NCI-H524 (cell line): Measurements from ENCODE around the gene TMC2.
"Not testable (repeated sequence)": the region's sequence is repeated elsewhere in the genome, so short reads cannot be mapped to it uniquely, and the experiment has no call there.

ENCODE experiments used
- DNase-seq, 2 experiments: peaks; one replicate each; lab custom pipeline; 2025; lab: John Stamatoyannopoulos, UW

Gene TMC2

GRCh38 chr20:2663364-2663886 lies 127.1 kb downstream of the TMC2 start:
- DNase-seq: no peak

- peak; percentile 74 to 86 for DNase-seq
Measured at GRCh38 chr20:2663887-2664719, 127.7 kb downstream of the TMC2 start, which contains the start of gene IDH3B. Gene IDH3B, minus strand, starts transcription at chr20:2664216. Its CDS starts 28 bp downstream, at chr20:2664188.

- DNase-seq: no peak
Measured at GRCh38 chr20:2671977-2672376, 135.6 kb downstream of the TMC2 start.

GRCh38 chr20:2672446-2672845 lies 136.1 kb downstream of the TMC2 start:
- peak in 1 of 2 experiments; percentile 20 for DNase-seq

GRCh38 chr20:2673453-2673852 lies 137.1 kb downstream of the TMC2 start:
- no peak for DNase-seq

GRCh38 chr20:2680046-2680445 lies 143.7 kb downstream of the TMC2 start:
- no peak for DNase-seq

GRCh38 chr20:2682040-2682439 lies 145.7 kb downstream of the TMC2 start:
- DNase-seq: not testable (repeated sequence)

GRCh38 chr20:2684817-2685216 lies 148.4 kb downstream of the TMC2 start:
- DNase-seq: not testable (repeated sequence)

- no peak for DNase-seq
Measured at GRCh38 chr20:2687514-2687913, 151.1 kb downstream of the TMC2 start.

- peak in 1 of 2 experiments; percentile 62 for DNase-seq
Measured at GRCh38 chr20:2688041-2688591, 151.7 kb downstream of the TMC2 start.

- no peak for DNase-seq
Measured at GRCh38 chr20:2690213-2690612, 153.8 kb downstream of the TMC2 start.

GRCh38 chr20:2690718-2691117 lies 154.3 kb downstream of the TMC2 start:
- peak in 1 of 2 experiments; percentile 14 for DNase-seq

GRCh38 chr20:2691127-2691526 lies 154.8 kb downstream of the TMC2 start:
- DNase-seq: no peak
